Thoracic aorta (tissue), 2 donors: ENCODE measurements around the gene ALS2CL. TPM values are rescaled to one million over a fixed set of nuclear protein-coding genes. Genes with fewer than 3 reads are reported as not detected.

Experiments used
- ATAC-seq: fragments of 150-250 bp; one replicate; pipeline ENCODE4 v1.8.0; 2017; ENCODE audit warnings: low read depth; ENCODE audit not compliant: insufficient number of reproducible peaks, low FRiP score
- DNase-seq: peaks from one replicate; pipeline ENCODE4 v3.0.0-alpha.2; 2020; ENCODE audit warnings: low spot score
- H3K27ac ChIP-seq, 2 donors: fragments of 200-600 bp; sonication (generic); 1 replicate in 1 of 2; 2 replicates in 1 of 2; pipeline ENCODE4 v1.5.1; 2016; ENCODE audit warnings: mild to moderate bottlenecking in 2 of 2, moderate library complexity in 2 of 2
- H3K27me3 ChIP-seq: fragments of 200-600 bp; sonication (generic); replicated peaks from 2 replicates; pipeline ENCODE4 v1.6.0; 2016; ENCODE audit warnings: mild to moderate bottlenecking; ENCODE audit not compliant: insufficient read depth
- H3K36me3 ChIP-seq: fragments of 200-600 bp; sonication (generic); one replicate; pipeline ENCODE4 v1.5.1; 2016
- H3K4me1 ChIP-seq, 2 donors: fragments of 200-600 bp; sonication (generic); 1 replicate in 1 of 2; 2 replicates in 1 of 2; pipeline versions ENCODE4 v1.5.1 to v1.6.0; 2016; ENCODE audit warnings: low read depth in 2 of 2, mild to moderate bottlenecking in 1 of 2; ENCODE audit not compliant: control insufficient read depth in 1 of 2
- H3K4me3 ChIP-seq: fragments of 200-600 bp; sonication (generic); 2 replicates; pipeline ENCODE4 v1.5.1; 2016; ENCODE audit warnings: mild to moderate bottlenecking
- H3K9me3 ChIP-seq: fragments of 200-600 bp; sonication (generic); 2 replicates; pipeline ENCODE4 v1.5.1; 2016
- total RNA-seq, 2 donors: library from RNA; depleted of rRNA; stranded (reverse); fragments of >200 nt; gene quantifications; one replicate each; pipeline versions ENCODE4 v1.1.0 to v1.2.3, GENCODE V29; 2016
- TF ChIP-seq, protein P1 (sequence below): fragments of 200-600 bp; sonication (generic); IDR thresholded peaks from one replicate; pipeline ENCODE4 v1.5.1; 2019; ENCODE audit warnings: antibody characterized with exemption

The ALS2CL gene
- total RNA-seq, 2 donors from 2014 or later = 25.2 to 41.7 TPM

GRCh38 chr3:46627078-46627477 is 66.4 kb downstream of the ALS2CL start:
- no peaks in the 10 kb centered on the region for H3K9me3 ChIP-seq
- no peak overlapping the region for H3K4me3 ChIP-seq
- H3K27me3 ChIP-seq = no peaks in the 10 kb centered on the region
- TF ChIP-seq, protein P1, sequence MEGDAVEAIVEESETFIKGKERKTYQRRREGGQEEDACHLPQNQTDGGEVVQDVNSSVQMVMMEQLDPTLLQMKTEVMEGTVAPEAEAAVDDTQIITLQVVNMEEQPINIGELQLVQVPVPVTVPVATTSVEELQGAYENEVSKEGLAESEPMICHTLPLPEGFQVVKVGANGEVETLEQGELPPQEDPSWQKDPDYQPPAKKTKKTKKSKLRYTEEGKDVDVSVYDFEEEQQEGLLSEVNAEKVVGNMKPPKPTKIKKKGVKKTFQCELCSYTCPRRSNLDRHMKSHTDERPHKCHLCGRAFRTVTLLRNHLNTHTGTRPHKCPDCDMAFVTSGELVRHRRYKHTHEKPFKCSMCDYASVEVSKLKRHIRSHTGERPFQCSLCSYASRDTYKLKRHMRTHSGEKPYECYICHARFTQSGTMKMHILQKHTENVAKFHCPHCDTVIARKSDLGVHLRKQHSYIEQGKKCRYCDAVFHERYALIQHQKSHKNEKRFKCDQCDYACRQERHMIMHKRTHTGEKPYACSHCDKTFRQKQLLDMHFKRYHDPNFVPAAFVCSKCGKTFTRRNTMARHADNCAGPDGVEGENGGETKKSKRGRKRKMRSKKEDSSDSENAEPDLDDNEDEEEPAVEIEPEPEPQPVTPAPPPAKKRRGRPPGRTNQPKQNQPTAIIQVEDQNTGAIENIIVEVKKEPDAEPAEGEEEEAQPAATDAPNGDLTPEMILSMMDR = no peak
- no peaks in the 10 kb centered on the region for H3K36me3 ChIP-seq
- H3K4me1 ChIP-seq = peaks cover 4 to 14% of the 10 kb centered on the region in 2 donors
- ATAC-seq (no peak), DNase-seq (no peak)
- no peak overlapping the region for H3K27ac ChIP-seq

DNA sequence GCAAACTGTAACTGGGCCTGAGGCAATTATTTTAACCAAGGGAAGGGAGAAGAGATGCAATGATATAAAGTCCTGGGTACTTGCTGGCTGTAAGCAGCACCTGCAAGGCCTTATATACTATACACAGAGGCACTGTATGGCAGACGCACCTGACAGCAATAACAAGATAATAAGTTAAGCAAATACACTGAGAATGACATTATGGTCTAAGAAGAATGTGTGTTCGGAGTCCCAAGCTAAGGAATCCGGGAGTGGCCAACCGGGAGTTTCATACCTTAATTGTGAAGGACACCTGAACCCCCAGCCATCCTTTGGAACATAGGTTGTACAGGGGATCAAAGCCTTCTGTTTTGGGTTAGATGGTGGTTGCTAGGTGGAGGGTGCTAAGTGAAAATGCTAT is 67.4 kb downstream of the ALS2CL start:
- Histone ChIP-seq H3K27ac (no peak overlapping the region), H3K9me3 (no peaks in the 10 kb centered on the region), H3K27me3 (no peaks in the 10 kb centered on the region), H3K4me1 (peaks cover 4 to 14% of the 10 kb centered on the region in 2 donors), H3K36me3 (no peaks in the 10 kb centered on the region), H3K4me3 (no peak overlapping the region)
- DNase-seq (no peak), ATAC-seq (no peak)
- TF ChIP-seq, protein P1 = no peak

DNA sequence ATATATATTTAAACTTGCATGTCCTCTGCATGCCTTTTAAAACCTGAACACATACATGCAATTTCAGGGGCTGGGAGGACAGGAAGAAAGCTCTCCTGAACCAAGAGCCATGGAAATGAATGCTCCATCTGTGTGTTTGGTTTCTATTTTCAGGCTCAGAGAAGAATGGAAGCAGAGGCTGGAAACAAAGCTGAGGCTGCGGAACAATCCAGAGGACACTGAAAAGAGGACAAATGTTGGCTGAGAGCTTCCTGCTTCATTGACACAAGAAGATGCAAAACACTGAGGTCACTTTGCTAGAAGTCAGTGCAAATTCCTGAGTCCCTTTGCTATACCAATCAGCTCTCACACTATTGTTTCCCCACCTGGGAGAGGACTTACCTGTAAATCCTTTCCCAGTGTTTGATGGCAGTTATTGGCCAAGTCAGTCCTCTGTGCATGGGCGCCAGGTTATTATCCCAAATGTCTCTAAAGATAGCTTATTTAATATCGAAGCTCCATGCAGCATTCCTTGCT is 68.4 kb downstream of the ALS2CL start:
- TF ChIP-seq, protein P1 = no peak
- ATAC-seq (no peak), DNase-seq (no peak)
- H3K27ac ChIP-seq = no peak overlapping the region
- H3K27me3 ChIP-seq = no peaks in the 10 kb centered on the region
- H3K9me3 ChIP-seq = no peaks in the 10 kb centered on the region
- H3K4me3 ChIP-seq = no peak overlapping the region
- no peaks in the 10 kb centered on the region for H3K36me3 ChIP-seq
- peaks cover 3 to 15% of the 10 kb centered on the region in 2 donors for H3K4me1 ChIP-seq

GRCh38 chr3:46624533-46624932 is 68.9 kb downstream of the ALS2CL start:
- no peak for ATAC-seq
- Histone ChIP-seq H3K4me3 (no peak overlapping the region), H3K4me1 (peaks cover 5 to 16% of the 10 kb centered on the region in 2 donors), H3K27ac (no peak overlapping the region), H3K36me3 (no peaks in the 10 kb centered on the region), H3K9me3 (no peaks in the 10 kb centered on the region), H3K27me3 (no peaks in the 10 kb centered on the region)
- TF ChIP-seq, protein P1 = no peak
- DNase-seq = no peak

GRCh38 chr3:46619845-46620778 is 73.4 kb downstream of the ALS2CL start:
- no peaks in the 10 kb centered on the region for H3K36me3 ChIP-seq
- H3K4me1 ChIP-seq = peaks cover 5 to 16% of the 10 kb centered on the region in 2 donors
- no peaks in the 10 kb centered on the region for H3K27me3 ChIP-seq
- DNase-seq (no peak), ATAC-seq (no peak)
- H3K27ac ChIP-seq = no peak overlapping the region
- no peaks in the 10 kb centered on the region for H3K9me3 ChIP-seq
- TF ChIP-seq, protein P1 = no peak
- H3K4me3 ChIP-seq = no peak overlapping the region

Other genes with a start within 250 kb of the ALS2CL start
- 1 to 10 TPM in 1 of 2 donors, under 1 TPM in 1; 0.28 to 3.0 TPM for gene LTF, start 228.8 kb downstream of the ALS2CL start, total RNA-seq
- gene RTP3, start 195.7 kb downstream of the ALS2CL start, total RNA-seq = not detected
- under 1 TPM; under 0.01 to 0.42 TPM for gene LRRC2, start 127.4 kb downstream of the ALS2CL start, total RNA-seq
- not detected for gene FAM240A, start 81.2 kb downstream of the ALS2CL start, total RNA-seq
- not detected for gene TMIE, start 7.7 kb upstream of the ALS2CL start, total RNA-seq
- under 1 TPM; 0.28 to 0.54 TPM for gene PRSS50, start 24.2 kb upstream of the ALS2CL start, total RNA-seq
- gene MYL3, start 169.8 kb upstream of the ALS2CL start, total RNA-seq = 1 to 10 TPM in 1 of 2 donors, not detected in 1; 1.5 TPM
- gene PTH1R, start 184.0 kb upstream of the ALS2CL start, total RNA-seq = 1 to 10 TPM; 5.6 to 8.9 TPM